CD4-positive, alpha-beta T cell treated with Interleukin-2 at 100 ng/mL for 4 hours (primary cell): Measurements from ENCODE around the gene TMEM121B.
A peak's percentile ranks its signal among the peaks of the same experiment; 100 is the strongest.
"Not testable (repeated sequence)": the region's sequence is repeated elsewhere in the genome, so short reads cannot be mapped to it uniquely, and the experiment has no call there.

Experiments used
- DNase-seq: peaks from one replicate; pipeline ENCODE4 v3.0.0-alpha.2; 2020; ENCODE audit warnings: low spot score

Gene TMEM121B

GRCh38 chr22:17121233-17122195 lies at the start of gene TMEM121B:
Gene TMEM121B, minus strand, starts transcription at chr22:17121360. Its CDS starts 233 bp downstream, at chr22:17121127.
- DNase-seq: no peak

GRCh38 chr22:17167486-17167885 lies 46.3 kb upstream of the TMEM121B start:
- no peak for DNase-seq

GRCh38 chr22:17164392-17165024 lies 43.3 kb upstream of the TMEM121B start:
- DNase-seq: no peak

- DNase-seq: no peak
Measured at GRCh38 chr22:17162731-17163130, 41.6 kb upstream of the TMEM121B start.

GRCh38 chr22:17161991-17162390 lies 40.8 kb upstream of the TMEM121B start:
- no peak for DNase-seq

- peak; percentile 23 for DNase-seq
Measured at GRCh38 chr22:17159504-17159951, 38.4 kb upstream of the TMEM121B start.

GRCh38 chr22:17158568-17159503 lies 37.7 kb upstream of the TMEM121B start, which contains the start of gene HDHD5:
Gene HDHD5, minus strand, starts transcription at chr22:17159277. Its CDS starts 26 bp downstream, at chr22:17159251.
- peak; percentile 90 for DNase-seq

GRCh38 chr22:17158176-17158567 lies 37.0 kb upstream of the TMEM121B start:
- DNase-seq: no peak

GRCh38 chr22:17157714-17158113 lies 36.6 kb upstream of the TMEM121B start:
- DNase-seq: no peak

GRCh38 chr22:17155941-17156340 lies 34.8 kb upstream of the TMEM121B start:
- no peak for DNase-seq

- no peak for DNase-seq
Measured at GRCh38 chr22:17152971-17153370, 31.8 kb upstream of the TMEM121B start.

- DNase-seq: no peak
Measured at GRCh38 chr22:17152340-17152739, 31.2 kb upstream of the TMEM121B start.

GRCh38 chr22:17149076-17149815 lies 28.1 kb upstream of the TMEM121B start:
- DNase-seq: no peak

GRCh38 chr22:17147458-17147857 lies 26.3 kb upstream of the TMEM121B start:
- not testable (repeated sequence) for DNase-seq

GRCh38 chr22:17145021-17145680 lies 24.0 kb upstream of the TMEM121B start:
- DNase-seq: no peak

- DNase-seq: no peak
Measured at GRCh38 chr22:17143826-17144225, 22.7 kb upstream of the TMEM121B start.

GRCh38 chr22:17143101-17143500 lies 21.9 kb upstream of the TMEM121B start:
- no peak for DNase-seq

GRCh38 chr22:17140826-17141766 lies 19.9 kb upstream of the TMEM121B start:
- DNase-seq: no peak

- no peak for DNase-seq
Measured at GRCh38 chr22:17140022-17140421, 18.9 kb upstream of the TMEM121B start.
